Neural crest cell (in vitro differentiated cells): Measurements from ENCODE around the gene DHX38. TPM values are rescaled to one million over a fixed set of nuclear protein-coding genes. Genes with fewer than 3 reads are reported as not detected.

Source experiments
- DNase-seq: peaks from one replicate; pipeline ENCODE4 v3.0.0; 2021; ENCODE audit warnings: low read depth, mixed read lengths, low spot score
- H3K27ac Mint-ChIP-seq: one replicate; pipeline ENCODE4 v1.8.0; 2021; ENCODE audit warnings: mild to moderate bottlenecking, mixed read lengths; ENCODE audit not compliant: unreplicated experiment
- H3K27me3 Mint-ChIP-seq: 2 replicates; pipeline ENCODE4 v1.8.0; 2021; ENCODE audit warnings: low read depth, mild to moderate bottlenecking, mixed read lengths
- H3K36me3 Mint-ChIP-seq: 2 replicates; pipeline ENCODE4 v1.8.0; 2021; ENCODE audit warnings: low read depth, mild to moderate bottlenecking, mixed read lengths
- H3K4me1 Mint-ChIP-seq: 2 replicates; pipeline ENCODE4 v1.8.0; 2021; ENCODE audit warnings: mixed read lengths
- H3K4me3 Mint-ChIP-seq: one replicate; pipeline ENCODE4 v1.8.0; 2021; ENCODE audit warnings: mild to moderate bottlenecking, mixed read lengths
- H3K9me3 Mint-ChIP-seq: 2 replicates; pipeline ENCODE4 v1.8.0; 2021; ENCODE audit warnings: mixed read lengths
- total RNA-seq: library from RNA; stranded (reverse); gene quantifications from 2 replicates; pipeline ENCODE4 v1.2.1, GENCODE V29; 2021
- TF ChIP-seq, protein P1 (sequence below): fragments of 200-600 bp; sonication (generic); conservative IDR thresholded peaks from 2 replicates; pipeline ENCODE4 v1.5.0; 2021; ENCODE audit warnings: antibody characterized with exemption, mild to moderate bottlenecking

DHX38 gene
- total RNA-seq, 1 donor from 2014 or later = 86.0 TPM

DNA sequence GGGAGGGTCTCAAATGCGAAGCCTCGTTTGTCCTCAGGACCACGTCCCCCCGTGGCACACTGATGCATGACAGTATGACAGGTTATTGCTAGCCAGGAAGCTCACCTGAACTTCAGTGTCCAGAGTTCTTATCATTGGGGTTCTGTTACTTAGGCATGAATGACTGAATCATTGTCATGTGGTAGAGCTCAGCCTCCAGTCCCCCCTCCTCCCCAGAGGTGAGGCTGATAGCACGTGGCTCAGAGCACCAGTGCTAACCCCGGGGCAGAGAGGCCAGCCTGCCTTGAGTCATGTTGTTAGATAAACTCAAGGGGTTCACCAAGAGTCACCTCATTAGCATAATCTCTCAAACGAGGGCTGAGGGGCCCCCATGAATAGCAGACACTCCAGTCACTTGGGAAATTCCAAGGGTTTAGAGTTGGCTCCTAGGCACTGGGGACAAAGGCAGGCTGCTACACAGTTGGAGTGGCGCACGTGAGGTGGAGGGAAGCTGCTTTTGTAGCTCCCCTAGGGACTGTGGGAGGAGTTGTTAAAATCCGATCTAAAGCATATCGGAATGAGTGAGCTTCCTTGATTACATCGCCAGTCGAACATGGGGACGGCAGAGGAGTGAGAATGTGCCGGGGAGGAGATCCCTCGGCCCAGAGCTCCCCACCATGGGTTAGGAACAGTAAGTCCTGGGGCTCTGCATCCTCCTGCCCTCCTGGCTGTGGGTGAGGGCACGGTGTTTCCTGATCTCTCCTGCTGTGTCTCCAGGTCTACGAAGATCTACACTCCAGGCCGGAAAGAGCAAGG lies 18.2 kb downstream of the DHX38 start:
- Mint-ChIP-seq H3K27ac (peak overlapping the region; percentile 67), H3K9me3 (no peaks in the 10 kb centered on the region), H3K4me3 (no peak overlapping the region), H3K27me3 (no peaks in the 10 kb centered on the region), H3K36me3 (peaks cover 22% of the 10 kb centered on the region), H3K4me1 (no peaks in the 10 kb centered on the region)
- no peak for DNase-seq
- TF ChIP-seq, protein P1, sequence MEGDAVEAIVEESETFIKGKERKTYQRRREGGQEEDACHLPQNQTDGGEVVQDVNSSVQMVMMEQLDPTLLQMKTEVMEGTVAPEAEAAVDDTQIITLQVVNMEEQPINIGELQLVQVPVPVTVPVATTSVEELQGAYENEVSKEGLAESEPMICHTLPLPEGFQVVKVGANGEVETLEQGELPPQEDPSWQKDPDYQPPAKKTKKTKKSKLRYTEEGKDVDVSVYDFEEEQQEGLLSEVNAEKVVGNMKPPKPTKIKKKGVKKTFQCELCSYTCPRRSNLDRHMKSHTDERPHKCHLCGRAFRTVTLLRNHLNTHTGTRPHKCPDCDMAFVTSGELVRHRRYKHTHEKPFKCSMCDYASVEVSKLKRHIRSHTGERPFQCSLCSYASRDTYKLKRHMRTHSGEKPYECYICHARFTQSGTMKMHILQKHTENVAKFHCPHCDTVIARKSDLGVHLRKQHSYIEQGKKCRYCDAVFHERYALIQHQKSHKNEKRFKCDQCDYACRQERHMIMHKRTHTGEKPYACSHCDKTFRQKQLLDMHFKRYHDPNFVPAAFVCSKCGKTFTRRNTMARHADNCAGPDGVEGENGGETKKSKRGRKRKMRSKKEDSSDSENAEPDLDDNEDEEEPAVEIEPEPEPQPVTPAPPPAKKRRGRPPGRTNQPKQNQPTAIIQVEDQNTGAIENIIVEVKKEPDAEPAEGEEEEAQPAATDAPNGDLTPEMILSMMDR = no peak

DNA sequence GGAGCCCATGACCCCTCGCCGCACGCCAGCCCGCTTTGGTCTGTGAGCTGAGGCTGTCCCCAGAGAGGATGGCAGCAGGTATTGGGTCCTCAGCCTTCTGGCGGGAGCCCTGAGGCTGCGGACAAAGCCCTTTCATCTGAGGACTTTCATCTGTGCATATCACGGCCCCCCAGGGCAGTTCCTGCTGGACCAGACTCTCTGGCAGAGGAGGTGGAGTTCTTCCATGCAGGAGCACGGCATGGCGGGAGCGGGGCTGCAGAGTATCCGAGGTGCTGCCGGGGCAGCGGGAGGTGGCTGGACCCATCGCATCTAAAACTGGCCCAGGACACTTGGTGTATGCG lies 18.8 kb downstream of the DHX38 start:
- DNase-seq = no peak
- Mint-ChIP-seq H3K36me3 (peaks cover 22% of the 10 kb centered on the region), H3K9me3 (no peaks in the 10 kb centered on the region)

DNA sequence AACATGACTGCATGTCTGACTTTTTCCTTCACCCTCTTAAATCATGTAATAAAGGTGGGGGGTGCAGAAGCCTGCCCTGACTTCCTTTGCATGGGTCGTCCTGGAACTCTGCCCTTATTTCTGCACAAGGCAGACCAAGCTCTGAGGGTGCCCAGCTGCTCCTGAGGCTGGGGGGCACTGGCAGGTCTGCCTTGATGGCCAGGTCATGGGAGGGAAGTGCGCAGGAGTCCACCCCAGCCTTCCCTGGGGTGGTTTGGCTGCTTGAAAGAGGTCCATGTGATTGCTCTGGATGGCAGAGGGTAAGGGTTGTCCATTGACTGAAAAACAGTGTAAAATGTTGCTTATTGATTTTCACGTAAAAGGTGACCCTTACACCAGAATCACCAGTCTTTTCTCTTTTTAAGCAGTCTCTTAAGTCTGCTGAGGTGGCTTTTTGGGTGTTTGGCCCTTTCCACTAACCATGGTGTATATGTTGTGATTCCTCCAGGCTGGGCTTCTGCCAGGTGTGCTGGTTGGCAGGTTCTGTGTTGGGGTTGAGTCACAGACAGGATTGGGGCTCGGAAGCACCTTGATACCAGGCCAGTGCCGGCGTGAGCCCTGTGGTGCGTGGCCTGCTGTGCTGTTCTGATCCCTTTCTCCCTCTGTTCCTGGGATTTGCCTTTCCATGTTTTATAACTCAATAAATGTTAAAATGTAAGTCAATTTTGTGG lies 19.4 kb downstream of the DHX38 start:
- H3K36me3 Mint-ChIP-seq = peaks cover 20% of the 10 kb centered on the region
- H3K27ac Mint-ChIP-seq = no peak overlapping the region
- no peaks in the 10 kb centered on the region for H3K9me3 Mint-ChIP-seq

More for the DNA sequence above, 18.8 kb downstream of the DHX38 start:
- H3K4me3 Mint-ChIP-seq = no peak overlapping the region
- H3K27ac Mint-ChIP-seq = no peak overlapping the region
- H3K4me1 Mint-ChIP-seq = no peaks in the 10 kb centered on the region
- H3K27me3 Mint-ChIP-seq = no peaks in the 10 kb centered on the region
- TF ChIP-seq, protein P1 = no peak

GRCh38 chr16:72113616-72113945 lies 19.9 kb downstream of the DHX38 start:
- peaks cover 20% of the 10 kb centered on the region for H3K36me3 Mint-ChIP-seq
- H3K4me3 Mint-ChIP-seq = no peak overlapping the region
- no peak for DNase-seq

More for the DNA sequence above, 19.4 kb downstream of the DHX38 start:
- Mint-ChIP-seq H3K4me3 (no peak overlapping the region), H3K4me1 (no peaks in the 10 kb centered on the region), H3K27me3 (no peaks in the 10 kb centered on the region)
- TF ChIP-seq, protein P1 = no peak
- no peak for DNase-seq

GRCh38 chr16:72120026-72120425 lies 26.4 kb downstream of the DHX38 start:
- no peak overlapping the region for H3K4me3 Mint-ChIP-seq
- H3K27me3 Mint-ChIP-seq = no peaks in the 10 kb centered on the region
- no peak for DNase-seq
- peaks cover 10% of the 10 kb centered on the region for H3K36me3 Mint-ChIP-seq
- TF ChIP-seq, protein P1 = no peak
- H3K27ac Mint-ChIP-seq = peak overlapping the region; percentile 50
- peaks cover 9% of the 10 kb centered on the region for H3K4me1 Mint-ChIP-seq
- no peaks in the 10 kb centered on the region for H3K9me3 Mint-ChIP-seq

More at GRCh38 chr16:72113616-72113945, 19.9 kb downstream of the DHX38 start:
- no peak overlapping the region for H3K27ac Mint-ChIP-seq
- TF ChIP-seq, protein P1 = no peak
- H3K4me1 Mint-ChIP-seq = no peaks in the 10 kb centered on the region
- no peaks in the 10 kb centered on the region for H3K27me3 Mint-ChIP-seq
- no peaks in the 10 kb centered on the region for H3K9me3 Mint-ChIP-seq
